CD8-positive, alpha-beta memory T cell (primary cell): Measurements from ENCODE around the gene BLVRB. TPM values are rescaled to one million over a fixed set of nuclear protein-coding genes. Genes with fewer than 3 reads are reported as not detected.

ENCODE experiments used
- CTCF ChIA-PET: fragments of 350-600 bp; sonication (Branson Sonifier 250); formaldehyde crosslinking; loops from one replicate; lab custom pipeline; 2021; ENCODE audit warnings: antibody characterized with exemption; lab: Charles Lee
- POLR2A ChIA-PET: fragments of 350-600 bp; sonication (Branson Sonifier 250); formaldehyde crosslinking; loops from one replicate; lab custom pipeline; 2021; ENCODE audit warnings: antibody characterized with exemption; lab: Charles Lee
- DNase-seq, 5 donors: peaks; one replicate each; pipeline versions ENCODE4 v3.0.0 to v3.0.0-alpha.2; 2020 to 2022; ENCODE audit warnings: mixed read lengths in 1 of 5
- H3K27ac ChIP-seq: one replicate; pipeline ENCODE4 v1.7.0; 2013; ENCODE audit warnings: low read depth, mild to moderate bottlenecking, low read length, moderate library complexity
- H3K27me3 ChIP-seq: 2 replicates; pipeline ENCODE4 v1.7.0; 2013; ENCODE audit warnings: low read length, mild to moderate bottlenecking; ENCODE audit not compliant: insufficient read depth, poor library complexity, severe bottlenecking
- H3K36me3 ChIP-seq: 2 replicates; pipeline ENCODE4 v1.7.0; 2013; ENCODE audit warnings: mild to moderate bottlenecking, low read length, moderate library complexity; ENCODE audit not compliant: insufficient read depth
- H3K4me1 ChIP-seq: 2 replicates; pipeline ENCODE4 v1.7.0; 2013; ENCODE audit warnings: mild to moderate bottlenecking, low read length, moderate library complexity; ENCODE audit not compliant: insufficient read depth
- H3K4me3 ChIP-seq: 2 replicates; pipeline ENCODE4 v1.7.0; 2013; ENCODE audit warnings: mild to moderate bottlenecking, low read length
- H3K9me3 ChIP-seq: 2 replicates; pipeline ENCODE4 v1.7.0; 2013; ENCODE audit warnings: mild to moderate bottlenecking, low read length
- H3K27ac Mint-ChIP-seq, 8 donors: one replicate each; pipeline ENCODE4 v1.8.0; 2020 to 2021; ENCODE audit warnings: mixed read lengths in 8 of 8, mild to moderate bottlenecking in 6 of 8, inconsistent platforms in 3 of 8, moderate library complexity in 3 of 8
- H3K27me3 Mint-ChIP-seq, 2 donors: one replicate each; pipeline ENCODE4 v1.8.0; 2020 to 2021; ENCODE audit warnings: mixed read lengths in 2 of 2, mild to moderate bottlenecking in 1 of 2, moderate library complexity in 1 of 2
- H3K36me3 Mint-ChIP-seq, 3 donors: one replicate each; pipeline ENCODE4 v1.8.0; 2020 to 2021; ENCODE audit warnings: mixed read lengths in 3 of 3, inconsistent platforms in 1 of 3, mild to moderate bottlenecking in 1 of 3
- H3K4me1 Mint-ChIP-seq, 3 donors: one replicate each; pipeline ENCODE4 v1.8.0; 2020 to 2021; ENCODE audit warnings: mixed read lengths in 3 of 3, inconsistent platforms in 1 of 3, mild to moderate bottlenecking in 1 of 3
- H3K4me3 Mint-ChIP-seq, 7 donors: one replicate each; pipeline ENCODE4 v1.8.0; 2020 to 2021; ENCODE audit warnings: mixed read lengths in 7 of 7, mild to moderate bottlenecking in 6 of 7, moderate library complexity in 4 of 7, inconsistent platforms in 2 of 7
- H3K9me3 Mint-ChIP-seq, 5 donors: one replicate each; pipeline ENCODE4 v1.8.0; 2020 to 2022; ENCODE audit warnings: mixed read lengths in 5 of 5, mild to moderate bottlenecking in 3 of 5, moderate library complexity in 2 of 5, inconsistent platforms in 1 of 5
- polyA plus RNA-seq: library from polyadenylated mRNA; unstranded; fragments of 300-500 nt; fragmentation: Illumina TruSeq; gene quantifications from one replicate; pipeline ENCODE4 v1.2.3, GENCODE V29; 2021
- total RNA-seq, 2 experiments: library from RNA; stranded (reverse); gene quantifications; one replicate each; pipeline ENCODE4 v1.2.3, GENCODE V29; 2021

Gene BLVRB
- total and polyA plus RNA-seq, 3 experiments from 2014 or later, result 17.4 to 22.8 (median 18.9) TPM

GRCh38 chr19:40418040-40418439 lies 47.5 kb downstream of the BLVRB start:
- DNase-seq, result no peak
- Histone ChIP-seq H3K4me1 (peaks cover 13% of the 10 kb centered on the region), H3K36me3 (no peaks in the 10 kb centered on the region), H3K9me3 (no peaks in the 10 kb centered on the region), H3K27ac (peak overlapping the region; percentile 70), H3K4me3 (no peak overlapping the region), H3K27me3 (no peaks in the 10 kb centered on the region)
- H3K9me3 Mint-ChIP-seq, result no peaks in the 10 kb centered on the region
- CTCF ChIA-PET, result no interaction called here
- peaks cover 0 to 1% of the 10 kb centered on the region in 2 donors for H3K27me3 Mint-ChIP-seq
- peak overlapping the region in 3 of 8 donors; percentile 44 to 88 (median 83) for H3K27ac Mint-ChIP-seq
- peaks cover 20 to 27% (median 24%) of the 10 kb centered on the region in 3 donors for H3K4me1 Mint-ChIP-seq
- POLR2A ChIA-PET, result no interaction called here
- H3K36me3 Mint-ChIP-seq, result peaks cover 0 to 12% (median 0%) of the 10 kb centered on the region in 3 donors
- no peak overlapping the region for H3K4me3 Mint-ChIP-seq

GRCh38 chr19:40417643-40417981 lies 47.9 kb downstream of the BLVRB start:
- ChIA-PET POLR2A (no interaction called here), CTCF (no interaction called here)
- Histone ChIP-seq H3K4me1 (peaks cover 12% of the 10 kb centered on the region), H3K27ac (peak overlapping the region; percentile 70), H3K9me3 (no peaks in the 10 kb centered on the region), H3K36me3 (no peaks in the 10 kb centered on the region), H3K4me3 (no peak overlapping the region), H3K27me3 (no peaks in the 10 kb centered on the region)
- no peak for DNase-seq
- Mint-ChIP-seq H3K4me3 (peak overlapping the region in 1 of 7 donors; percentile 5), H3K4me1 (peaks cover 20 to 27% (median 24%) of the 10 kb centered on the region in 3 donors), H3K9me3 (no peaks in the 10 kb centered on the region), H3K27me3 (peaks cover 0 to 1% of the 10 kb centered on the region in 2 donors), H3K27ac (peak overlapping the region in 4 of 8 donors; percentile 18 to 88 (median 74)), H3K36me3 (peaks cover 0 to 8% (median 0%) of the 10 kb centered on the region in 3 donors)

GRCh38 chr19:40416918-40417642 lies 48.5 kb downstream of the BLVRB start:
- POLR2A ChIA-PET, result no interaction called here
- Histone ChIP-seq H3K27ac (peak overlapping the region; percentile 70), H3K4me1 (peaks cover 8% of the 10 kb centered on the region), H3K4me3 (no peak overlapping the region), H3K27me3 (no peaks in the 10 kb centered on the region), H3K36me3 (no peaks in the 10 kb centered on the region), H3K9me3 (no peaks in the 10 kb centered on the region)
- H3K9me3 Mint-ChIP-seq, result no peaks in the 10 kb centered on the region
- peak overlapping the region in 3 of 8 donors; percentile 64 to 88 (median 83) for H3K27ac Mint-ChIP-seq
- CTCF ChIA-PET, result interaction anchor here (1.0 kb wide), 1 partner anchor 26 kb away, joined by 3 read pairs; no protein-coding TSS in a partner anchor
- peak in 1 of 5 donors; percentile 24 for DNase-seq
- H3K4me3 Mint-ChIP-seq, result peak overlapping the region in 4 of 7 donors; percentile 2 to 58 (median 27)
- peaks cover 16 to 22% (median 19%) of the 10 kb centered on the region in 3 donors for H3K4me1 Mint-ChIP-seq
- peaks cover 0 to 4% (median 0%) of the 10 kb centered on the region in 3 donors for H3K36me3 Mint-ChIP-seq
- peaks cover 0 to 3% of the 10 kb centered on the region in 2 donors for H3K27me3 Mint-ChIP-seq

GRCh38 chr19:40415768-40416167 lies 49.8 kb downstream of the BLVRB start:
- Mint-ChIP-seq H3K9me3 (no peaks in the 10 kb centered on the region), H3K36me3 (no peaks in the 10 kb centered on the region), H3K27me3 (peaks cover 0 to 3% of the 10 kb centered on the region in 2 donors), H3K27ac (peak overlapping the region in 3 of 8 donors; percentile 29 to 72 (median 60)), H3K4me3 (peak overlapping the region in 1 of 7 donors; percentile 56), H3K4me1 (peaks cover 11 to 16% (median 13%) of the 10 kb centered on the region in 3 donors)
- POLR2A ChIA-PET, result no interaction called here
- DNase-seq, result no peak
- H3K9me3 ChIP-seq, result no peaks in the 10 kb centered on the region
- no peak overlapping the region for H3K27ac ChIP-seq
- CTCF ChIA-PET, result interaction anchor here (1.0 kb wide), 2 partner anchors 10 to 28 kb away, joined by 3 to 4 read pairs; partner anchors contain the start of gene SERTAD1
- H3K4me1 ChIP-seq, result no peaks in the 10 kb centered on the region
- H3K36me3 ChIP-seq, result no peaks in the 10 kb centered on the region
- H3K27me3 ChIP-seq, result no peaks in the 10 kb centered on the region
- H3K4me3 ChIP-seq, result no peak overlapping the region

GRCh38 chr19:40414542-40415535 lies 50.7 kb downstream of the BLVRB start:
- no peak for DNase-seq
- Histone ChIP-seq H3K4me3 (no peak overlapping the region), H3K27me3 (no peaks in the 10 kb centered on the region), H3K9me3 (no peaks in the 10 kb centered on the region), H3K36me3 (no peaks in the 10 kb centered on the region), H3K4me1 (no peaks in the 10 kb centered on the region), H3K27ac (no peak overlapping the region)
- H3K9me3 Mint-ChIP-seq, result no peaks in the 10 kb centered on the region
- H3K4me1 Mint-ChIP-seq, result peaks cover 9 to 12% (median 10%) of the 10 kb centered on the region in 3 donors
- H3K27me3 Mint-ChIP-seq, result peaks cover 0 to 3% of the 10 kb centered on the region in 2 donors
- peak overlapping the region in 2 of 8 donors; percentile 72 to 82 for H3K27ac Mint-ChIP-seq
- no peak overlapping the region for H3K4me3 Mint-ChIP-seq
- ChIA-PET CTCF (interaction anchor here (1.0 kb wide), 1 partner anchor 11 kb away, joined by 4 read pairs; the partner anchor contains the start of gene SERTAD1), POLR2A (interaction anchor here (0.9 kb wide), 1 partner anchor 27 kb away, joined by 3 read pairs; no protein-coding TSS in a partner anchor)
- H3K36me3 Mint-ChIP-seq, result no peaks in the 10 kb centered on the region

- no peaks in the 10 kb centered on the region for H3K36me3 Mint-ChIP-seq
- peak within 1 kb of the TSS in 1 of 8 donors; percentile 29 for H3K27ac Mint-ChIP-seq
These were observed 52.2 kb downstream of the BLVRB start, which contains the start of gene PRX for GRCh38 chr19:40413291-40413845. TSS of gene PRX (minus strand) at chr19:40413378. CDS start at chr19:40407932, 5,446 bp downstream.

GRCh38 chr19:40412866-40413265 lies 52.7 kb downstream of the BLVRB start:
- no peaks in the 10 kb centered on the region for H3K36me3 Mint-ChIP-seq
- no peak overlapping the region for H3K27ac Mint-ChIP-seq
- Histone ChIP-seq H3K4me3 (no peak overlapping the region), H3K9me3 (no peaks in the 10 kb centered on the region), H3K4me1 (no peaks in the 10 kb centered on the region), H3K27me3 (no peaks in the 10 kb centered on the region), H3K36me3 (no peaks in the 10 kb centered on the region), H3K27ac (no peak overlapping the region)
- DNase-seq, result no peak
- ChIA-PET CTCF (interaction anchor here (1.0 to 1.3 kb wide), 4 partner anchors 8 to 53 kb away, joined by 3 to 5 read pairs (median 3); partner anchors contain the start of gene BLVRB), POLR2A (interaction anchor here (0.5 kb wide), 1 partner anchor 412 kb away, joined by 4 read pairs; no protein-coding TSS in a partner anchor)
- peaks cover 7 to 11% (median 9%) of the 10 kb centered on the region in 3 donors for H3K4me1 Mint-ChIP-seq
- H3K27me3 Mint-ChIP-seq, result peaks cover 0 to 2% of the 10 kb centered on the region in 2 donors
- no peak overlapping the region for H3K4me3 Mint-ChIP-seq
- H3K9me3 Mint-ChIP-seq, result no peaks in the 10 kb centered on the region

More at GRCh38 chr19:40413291-40413845, 52.2 kb downstream of the BLVRB start, which contains the start of gene PRX:
- Mint-ChIP-seq H3K9me3 (no peaks in the 10 kb centered on the region), H3K4me1 (peaks cover 8 to 10% (median 9%) of the 10 kb centered on the region in 3 donors), H3K4me3 (peak within 1 kb of the TSS in 2 of 7 donors; percentile 47 to 48), H3K27me3 (peaks cover 0 to 3% of the 10 kb centered on the region in 2 donors)
- no peaks in the 10 kb centered on the region for H3K9me3 ChIP-seq
- no peaks in the 10 kb centered on the region for H3K36me3 ChIP-seq
- no peak for DNase-seq
- ChIA-PET POLR2A (no interaction called here), CTCF (interaction anchor here (1.2 to 1.3 kb wide), 2 partner anchors 11 to 52 kb away, joined by 3 read pairs; partner anchors contain the start of gene BLVRB)
- H3K27ac ChIP-seq, result no peak within 1 kb of the TSS
- no peaks in the 10 kb centered on the region for H3K27me3 ChIP-seq
- no peaks in the 10 kb centered on the region for H3K4me1 ChIP-seq
- no peak within 1 kb of the TSS for H3K4me3 ChIP-seq
